ENCODE data around the gene SLC38A3. TPM values are rescaled to one million over a fixed set of nuclear protein-coding genes. Genes with fewer than 3 reads are reported as not detected.

The SLC38A3 gene
- total and polyA plus RNA-seq, 7 donors, result 0.12 to 12.7 (median 3.3) TPM

DNA sequence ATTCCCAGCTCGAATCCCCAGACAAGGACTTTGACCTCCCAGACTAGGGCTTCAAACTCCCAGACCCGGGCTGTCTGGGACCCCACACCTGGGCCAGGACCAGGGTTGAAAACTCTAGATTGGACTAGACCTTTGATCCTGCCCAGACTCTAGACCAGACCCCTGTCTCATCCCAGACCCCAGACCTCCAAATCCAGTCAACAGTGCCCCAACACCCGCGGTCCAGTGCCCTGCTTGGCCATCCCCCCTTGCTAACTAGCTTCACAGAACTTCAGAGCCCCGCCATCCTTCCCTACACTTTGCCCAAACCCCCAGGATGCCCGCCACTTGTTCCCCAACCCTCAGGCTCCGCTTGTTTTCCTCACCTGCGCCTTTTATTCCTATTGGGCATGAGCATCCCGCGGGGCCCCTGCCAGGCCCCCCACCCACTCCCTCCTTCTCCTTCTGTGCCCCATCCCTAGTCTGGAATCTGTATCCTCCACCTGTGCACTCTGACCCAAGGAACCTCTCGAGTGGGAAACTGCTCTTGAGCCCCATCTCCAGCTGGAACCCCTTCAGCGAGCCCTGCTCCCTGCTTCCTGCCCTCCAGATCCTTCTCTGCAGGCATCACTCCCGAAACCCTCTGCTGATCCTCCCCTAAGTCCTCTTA, 31.5 kb downstream of the SLC38A3 start:
- 18 to 22% (median 18%) methylated on average over 12 to 13 of the region's 13 CpGs for WGBS, 3 donors
- Histone ChIP-seq H3K27me3 (ENCODE audit: insufficient read depth in 3 of 3, low read length in 2 of 3) (no peaks in the 10 kb centered on the region), H3K4me1 (peaks cover 20% of the 10 kb centered on the region), H3K36me3 (ENCODE audit: insufficient read depth in 1 of 2, low read depth in 1 of 2) (no peaks in the 10 kb centered on the region), H3K27ac (peak overlapping the region; percentile 81), H3K9me3 (no peaks in the 10 kb centered on the region), H3K4me3 (peak overlapping the region; percentile 85)
- ATAC-seq (no peak), DNase-seq (no peak)
- intact Hi-C loops (cut with DNase I), result no loop called here
- TF ChIP-seq, protein P1, sequence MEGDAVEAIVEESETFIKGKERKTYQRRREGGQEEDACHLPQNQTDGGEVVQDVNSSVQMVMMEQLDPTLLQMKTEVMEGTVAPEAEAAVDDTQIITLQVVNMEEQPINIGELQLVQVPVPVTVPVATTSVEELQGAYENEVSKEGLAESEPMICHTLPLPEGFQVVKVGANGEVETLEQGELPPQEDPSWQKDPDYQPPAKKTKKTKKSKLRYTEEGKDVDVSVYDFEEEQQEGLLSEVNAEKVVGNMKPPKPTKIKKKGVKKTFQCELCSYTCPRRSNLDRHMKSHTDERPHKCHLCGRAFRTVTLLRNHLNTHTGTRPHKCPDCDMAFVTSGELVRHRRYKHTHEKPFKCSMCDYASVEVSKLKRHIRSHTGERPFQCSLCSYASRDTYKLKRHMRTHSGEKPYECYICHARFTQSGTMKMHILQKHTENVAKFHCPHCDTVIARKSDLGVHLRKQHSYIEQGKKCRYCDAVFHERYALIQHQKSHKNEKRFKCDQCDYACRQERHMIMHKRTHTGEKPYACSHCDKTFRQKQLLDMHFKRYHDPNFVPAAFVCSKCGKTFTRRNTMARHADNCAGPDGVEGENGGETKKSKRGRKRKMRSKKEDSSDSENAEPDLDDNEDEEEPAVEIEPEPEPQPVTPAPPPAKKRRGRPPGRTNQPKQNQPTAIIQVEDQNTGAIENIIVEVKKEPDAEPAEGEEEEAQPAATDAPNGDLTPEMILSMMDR (IDR thresholded peaks at IDR 0.05), result no peak

DNA sequence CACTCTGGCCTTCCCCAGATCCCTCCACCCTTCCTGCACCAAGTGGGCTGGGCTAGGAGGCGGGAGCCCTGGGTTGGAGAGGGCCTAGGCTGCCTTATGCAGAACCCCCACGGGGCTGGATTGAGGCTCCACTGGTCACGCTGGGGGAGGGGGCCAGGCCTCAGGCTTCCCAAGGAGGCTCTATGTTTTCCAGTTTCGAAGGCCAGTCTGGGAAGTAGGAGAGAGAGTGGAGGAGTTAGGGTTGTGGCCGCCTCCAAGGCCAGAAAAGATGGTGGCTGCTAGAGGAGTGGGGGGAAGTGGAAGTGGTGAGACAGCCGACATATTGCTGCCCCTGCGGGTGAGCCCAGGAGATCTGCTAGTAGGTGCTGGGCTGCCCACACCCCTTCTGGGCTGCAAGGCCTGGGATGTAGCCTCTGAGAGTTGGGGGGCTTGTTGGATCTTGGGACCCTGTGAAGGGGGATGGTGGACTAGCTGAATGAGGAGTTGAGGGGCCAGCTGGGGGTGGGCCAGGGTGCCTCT, 32.1 kb downstream of the SLC38A3 start:
- peak overlapping the region; percentile 85 for H3K4me3 ChIP-seq
- intact Hi-C loops (cut with DNase I), result no loop called here
- DNase-seq (peak in 1 of 2 donors; percentile 71), ATAC-seq (no peak)
- 27 to 35% (median 29%) methylated on average over 7 of the region's 7 CpGs for WGBS, 3 donors
- H3K4me1 ChIP-seq, result peaks cover 20% of the 10 kb centered on the region
- H3K27ac ChIP-seq, result peak overlapping the region; percentile 81
- H3K27me3 ChIP-seq (ENCODE audit: insufficient read depth in 3 of 3, low read length in 2 of 3), result no peaks in the 10 kb centered on the region
- TF ChIP-seq, protein P1 (IDR thresholded peaks at IDR 0.05), result no peak
- H3K36me3 ChIP-seq (ENCODE audit: insufficient read depth in 1 of 2, low read depth in 1 of 2), result no peaks in the 10 kb centered on the region
- H3K9me3 ChIP-seq, result no peaks in the 10 kb centered on the region

DNA sequence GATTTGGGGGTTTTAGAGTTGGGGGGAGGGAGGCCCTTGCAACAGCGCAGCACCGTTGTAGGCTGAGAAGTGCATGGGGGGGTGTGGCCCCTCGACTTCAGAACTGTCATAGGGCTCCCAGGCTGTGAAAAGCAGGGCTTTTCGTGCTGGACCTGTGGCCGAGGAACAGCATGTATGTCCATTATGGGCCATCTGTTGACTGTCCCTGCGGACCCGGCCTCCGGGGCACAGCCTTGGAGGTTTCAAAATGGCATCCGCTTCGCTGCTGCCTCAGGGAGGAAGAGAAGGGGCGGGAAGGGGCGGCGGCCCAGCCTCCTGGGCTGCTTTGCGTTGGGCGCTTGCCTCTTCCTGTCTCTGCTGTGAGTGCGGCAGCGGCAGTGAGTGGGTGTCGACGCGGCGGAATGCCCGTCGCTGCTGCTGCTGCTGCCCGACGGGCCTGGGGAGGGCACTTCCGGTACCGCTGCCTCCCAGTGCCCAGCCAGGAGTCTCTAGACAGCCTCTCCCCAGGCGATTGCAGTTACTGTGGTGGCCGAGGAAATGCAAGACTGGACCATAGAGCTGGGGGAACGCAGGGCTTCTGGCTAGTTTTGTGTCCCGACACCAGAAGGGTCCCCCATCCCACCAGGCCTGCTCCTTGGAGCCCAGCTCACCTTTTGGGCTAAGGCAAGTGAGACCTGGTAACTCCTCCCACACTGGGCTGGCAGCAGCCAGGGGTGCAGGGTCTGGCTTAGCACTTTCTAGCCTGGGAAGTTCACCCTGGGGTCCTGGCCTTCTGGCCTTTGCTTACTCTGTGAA, 32.9 kb downstream of the SLC38A3 start:
- H3K27me3 ChIP-seq (ENCODE audit: insufficient read depth in 3 of 3, low read length in 2 of 3), result no peaks in the 10 kb centered on the region
- H3K36me3 ChIP-seq (ENCODE audit: insufficient read depth in 1 of 2, low read depth in 1 of 2), result no peaks in the 10 kb centered on the region
- peak overlapping the region; percentile 85 for H3K4me3 ChIP-seq
- peaks cover 20% of the 10 kb centered on the region for H3K4me1 ChIP-seq
- TF ChIP-seq, protein P1 (IDR thresholded peaks at IDR 0.05), result no peak
- H3K27ac ChIP-seq, result peak overlapping the region; percentile 81
- no peaks in the 10 kb centered on the region for H3K9me3 ChIP-seq
- ATAC-seq (peak in 1 of 4 donors; percentile 2), DNase-seq (peak; percentile 84 to 89)
- intact Hi-C loops (cut with DNase I), result no loop called here
- WGBS, 3 donors, result 16 to 23% (median 18%) methylated on average over 30 to 31 of the region's 31 CpGs

DNA sequence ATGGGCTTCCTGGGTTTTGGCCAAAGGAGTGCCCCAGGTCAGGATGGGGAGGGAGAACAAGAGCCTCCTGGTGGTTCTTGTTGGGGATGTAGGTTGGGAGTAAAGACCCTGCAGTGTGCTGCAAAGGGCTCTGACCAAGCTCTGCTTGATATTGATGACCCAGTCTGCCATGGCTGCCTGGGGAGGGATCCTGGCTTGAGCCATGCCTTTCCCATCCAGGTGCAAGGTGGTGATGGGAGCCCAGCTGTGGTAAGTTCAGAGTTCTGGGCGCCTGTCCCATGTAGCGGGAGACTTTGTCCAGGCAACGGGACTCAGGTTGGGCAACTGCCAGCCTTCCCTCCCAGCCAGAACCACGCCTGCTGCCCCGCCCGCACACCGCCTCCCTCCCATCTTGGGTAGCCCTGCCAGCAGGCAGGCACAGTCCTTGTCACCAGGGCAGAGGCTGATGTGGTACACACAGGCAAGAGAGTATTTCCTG, 33.5 kb downstream of the SLC38A3 start:
- H3K9me3 ChIP-seq, result no peaks in the 10 kb centered on the region
- H3K36me3 ChIP-seq (ENCODE audit: insufficient read depth in 1 of 2, low read depth in 1 of 2), result no peaks in the 10 kb centered on the region
- peak; percentile 41 to 71 (median 67) for ATAC-seq
- peak; percentile 87 to 95 for DNase-seq
- H3K27ac ChIP-seq, result peak overlapping the region; percentile 81
- H3K4me1 ChIP-seq, result peaks cover 20% of the 10 kb centered on the region
- WGBS, 3 donors, result 6 to 21% (median 12%) methylated on average over 7 of the region's 7 CpGs
- intact Hi-C loops (cut with DNase I), result no loop called here
- TF ChIP-seq, protein P1 (IDR thresholded peaks at IDR 0.05), result no peak
- no peaks in the 10 kb centered on the region for H3K27me3 ChIP-seq (ENCODE audit: insufficient read depth in 3 of 3, low read length in 2 of 3)
- H3K4me3 ChIP-seq, result peak overlapping the region; percentile 85

All from psoas muscle (tissue), 8 donors.